Nucleus accumbens (tissue), 56 donors: Measurements from ENCODE around the gene GRK5.

ENCODE experiments used
- DNase-seq, 56 donors: peaks; one replicate each; lab custom pipeline; 2025; lab: John Stamatoyannopoulos, UW

The GRK5 gene

GRCh38 chr10:119350502-119351097, 143.2 kb downstream of the GRK5 start:
- no peak for DNase-seq

- DNase-seq: no peak
Measured at GRCh38 chr10:119351189-119351588, 143.8 kb downstream of the GRK5 start.

GRCh38 chr10:119352042-119352441, 144.7 kb downstream of the GRK5 start:
- no peak for DNase-seq

GRCh38 chr10:119352807-119353206, 145.4 kb downstream of the GRK5 start:
- DNase-seq: no peak

GRCh38 chr10:119353421-119353820, 146.1 kb downstream of the GRK5 start:
- DNase-seq: no peak

GRCh38 chr10:119355930-119356329, 148.6 kb downstream of the GRK5 start:
- no peak for DNase-seq

- no peak for DNase-seq
Measured at GRCh38 chr10:119357412-119358151, 150.2 kb downstream of the GRK5 start.

- DNase-seq: no peak
Measured at GRCh38 chr10:119358152-119358512, 150.8 kb downstream of the GRK5 start.

GRCh38 chr10:119358567-119358966, 151.2 kb downstream of the GRK5 start:
- DNase-seq: no peak

GRCh38 chr10:119359025-119359424, 151.7 kb downstream of the GRK5 start:
- DNase-seq: no peak

GRCh38 chr10:119360181-119360921, 153.0 kb downstream of the GRK5 start:
- peak in 1 of 56 donors; percentile 33 for DNase-seq

- DNase-seq: no peak
Measured at GRCh38 chr10:119361037-119361436, 153.7 kb downstream of the GRK5 start.

GRCh38 chr10:119362122-119362521, 154.8 kb downstream of the GRK5 start:
- DNase-seq: no peak

- peak in 10 of 56 donors; percentile 4 to 64 (median 12) for DNase-seq
Measured at GRCh38 chr10:119364645-119365600, 157.6 kb downstream of the GRK5 start.

GRCh38 chr10:119365773-119366599, 158.6 kb downstream of the GRK5 start:
- DNase-seq: no peak

- DNase-seq: no peak
Measured at GRCh38 chr10:119367841-119368549, 160.6 kb downstream of the GRK5 start.

GRCh38 chr10:119368581-119368980, 161.2 kb downstream of the GRK5 start:
- no peak for DNase-seq

GRCh38 chr10:119368991-119369869, 161.9 kb downstream of the GRK5 start:
- no peak for DNase-seq
